ENCODE measurements around the gene GSTCD. TPM values are rescaled to one million over a fixed set of nuclear protein-coding genes. Genes with fewer than 3 reads are reported as not detected.
"Not testable (repeated sequence)": the region's sequence is repeated elsewhere in the genome, so short reads cannot be mapped to it uniquely, and the experiment has no call there.

GSTCD gene
- total RNA-seq, 1 donor from 2014 or later: 12.3 TPM

DNA sequence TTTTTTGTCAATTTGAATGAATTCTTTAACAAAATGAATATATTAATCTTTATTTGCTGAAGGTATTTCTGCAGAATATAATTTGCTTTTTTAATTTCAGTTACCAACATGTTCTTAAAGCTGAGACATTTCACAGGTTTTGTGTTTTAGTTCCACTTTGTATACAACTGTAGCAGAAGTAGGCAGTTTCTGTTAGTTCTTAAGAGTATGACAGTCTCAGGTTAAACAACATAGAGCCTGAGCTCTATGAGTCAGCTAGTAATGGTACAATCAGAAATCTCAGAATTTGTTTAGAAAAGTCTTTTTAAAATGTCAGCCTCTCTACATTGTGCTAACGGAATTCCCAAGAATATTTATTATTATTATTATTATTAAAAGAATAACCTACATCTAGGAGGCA, 50.4 kb downstream of the GSTCD start:
- Mint-ChIP-seq H3K4me3 (no peak overlapping the region), H3K9me3 (no peaks in the 10 kb centered on the region), H3K36me3 (ENCODE audit: low read depth) (no peaks in the 10 kb centered on the region), H3K4me1 (no peaks in the 10 kb centered on the region), H3K27ac (no peak overlapping the region), H3K27me3 (no peaks in the 10 kb centered on the region)
- CTCF ChIA-PET: no interaction called here
- intact Hi-C loops (cut with micrococcal nuclease): no loop called here
- POLR2A ChIA-PET: no interaction called here
- DNase-seq (no peak), ATAC-seq (ENCODE audit: low read depth) (no peak)
- TF ChIP-seq, protein P1, sequence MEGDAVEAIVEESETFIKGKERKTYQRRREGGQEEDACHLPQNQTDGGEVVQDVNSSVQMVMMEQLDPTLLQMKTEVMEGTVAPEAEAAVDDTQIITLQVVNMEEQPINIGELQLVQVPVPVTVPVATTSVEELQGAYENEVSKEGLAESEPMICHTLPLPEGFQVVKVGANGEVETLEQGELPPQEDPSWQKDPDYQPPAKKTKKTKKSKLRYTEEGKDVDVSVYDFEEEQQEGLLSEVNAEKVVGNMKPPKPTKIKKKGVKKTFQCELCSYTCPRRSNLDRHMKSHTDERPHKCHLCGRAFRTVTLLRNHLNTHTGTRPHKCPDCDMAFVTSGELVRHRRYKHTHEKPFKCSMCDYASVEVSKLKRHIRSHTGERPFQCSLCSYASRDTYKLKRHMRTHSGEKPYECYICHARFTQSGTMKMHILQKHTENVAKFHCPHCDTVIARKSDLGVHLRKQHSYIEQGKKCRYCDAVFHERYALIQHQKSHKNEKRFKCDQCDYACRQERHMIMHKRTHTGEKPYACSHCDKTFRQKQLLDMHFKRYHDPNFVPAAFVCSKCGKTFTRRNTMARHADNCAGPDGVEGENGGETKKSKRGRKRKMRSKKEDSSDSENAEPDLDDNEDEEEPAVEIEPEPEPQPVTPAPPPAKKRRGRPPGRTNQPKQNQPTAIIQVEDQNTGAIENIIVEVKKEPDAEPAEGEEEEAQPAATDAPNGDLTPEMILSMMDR (IDR thresholded peaks at IDR 0.05): no peak

DNA sequence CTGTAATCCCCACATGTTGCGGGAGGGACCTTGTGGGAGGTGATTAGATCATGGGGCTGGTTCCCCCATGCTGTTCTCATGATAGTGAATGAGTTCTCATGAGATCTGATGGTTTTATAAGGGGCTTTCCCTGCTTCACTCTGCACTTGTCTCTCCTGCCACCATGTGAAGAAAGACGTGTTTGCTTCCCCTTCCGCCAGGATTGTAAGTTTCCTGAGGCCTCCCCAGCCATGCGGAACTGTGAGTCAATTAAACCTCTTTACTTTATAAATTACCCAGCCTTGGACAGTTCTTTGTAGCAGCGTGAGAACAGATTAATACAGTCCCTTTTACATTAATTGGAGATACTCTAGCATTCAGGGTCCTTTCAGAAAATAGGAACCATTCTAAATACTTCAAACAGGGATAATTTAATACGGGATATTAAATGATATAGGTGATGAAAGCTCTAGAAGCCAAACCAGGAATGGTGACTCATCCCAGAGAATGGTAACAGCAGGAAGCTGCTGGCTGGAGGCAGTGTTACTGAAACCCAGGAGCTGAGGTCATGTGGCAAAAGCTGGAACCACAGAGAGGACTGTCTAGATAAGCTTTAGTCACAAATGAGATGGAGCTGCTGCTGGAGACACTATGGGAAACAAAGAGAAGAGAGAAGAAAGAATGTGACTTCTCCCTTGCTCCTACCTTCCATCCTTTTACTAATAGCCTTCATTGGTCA, 57.3 kb downstream of the GSTCD start:
- intact Hi-C loops (cut with micrococcal nuclease): no loop called here
- TF ChIP-seq, protein P1 (IDR thresholded peaks at IDR 0.05): no peak
- ATAC-seq (ENCODE audit: low read depth) (no peak), DNase-seq (no peak)
- Mint-ChIP-seq H3K27me3 (no peaks in the 10 kb centered on the region), H3K27ac (no peak overlapping the region), H3K9me3 (peaks cover 5% of the 10 kb centered on the region), H3K4me1 (no peaks in the 10 kb centered on the region), H3K36me3 (ENCODE audit: low read depth) (peaks cover 5% of the 10 kb centered on the region), H3K4me3 (no peak overlapping the region)
- POLR2A ChIA-PET: no interaction called here
- CTCF ChIA-PET: no interaction called here

DNA sequence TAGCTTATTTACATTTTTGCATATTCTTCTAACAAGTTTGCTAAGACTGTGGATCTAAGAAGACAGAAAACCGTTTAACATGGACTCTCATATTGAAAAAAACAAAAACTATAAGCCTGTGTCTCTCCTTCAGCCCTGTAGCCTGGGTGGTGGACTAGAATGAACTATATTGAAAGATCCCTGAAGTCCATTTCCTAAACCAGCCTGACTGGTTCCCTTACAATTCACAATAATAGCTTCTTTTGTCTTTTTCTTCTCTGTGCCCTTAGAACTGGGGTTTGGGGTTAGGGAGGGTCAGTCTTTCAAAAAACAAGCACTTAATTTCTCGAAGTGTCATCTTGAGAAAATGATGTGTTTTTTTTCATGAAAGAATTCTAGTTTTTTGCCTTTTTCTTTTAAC, 59.0 kb downstream of the GSTCD start:
- ATAC-seq (ENCODE audit: low read depth) (no peak), DNase-seq (no peak)
- Mint-ChIP-seq H3K27ac (no peak overlapping the region), H3K27me3 (no peaks in the 10 kb centered on the region), H3K4me1 (no peaks in the 10 kb centered on the region), H3K4me3 (no peak overlapping the region), H3K9me3 (peaks cover 16% of the 10 kb centered on the region), H3K36me3 (ENCODE audit: low read depth) (peaks cover 12% of the 10 kb centered on the region)
- ChIA-PET CTCF (interaction anchor here (0.6 kb wide), 1 partner anchor 22 kb away, joined by 3 read pairs; no protein-coding TSS in a partner anchor), POLR2A (no interaction called here)
- TF ChIP-seq, protein P1 (IDR thresholded peaks at IDR 0.05): no peak
- intact Hi-C loops (cut with micrococcal nuclease): no loop called here

DNA sequence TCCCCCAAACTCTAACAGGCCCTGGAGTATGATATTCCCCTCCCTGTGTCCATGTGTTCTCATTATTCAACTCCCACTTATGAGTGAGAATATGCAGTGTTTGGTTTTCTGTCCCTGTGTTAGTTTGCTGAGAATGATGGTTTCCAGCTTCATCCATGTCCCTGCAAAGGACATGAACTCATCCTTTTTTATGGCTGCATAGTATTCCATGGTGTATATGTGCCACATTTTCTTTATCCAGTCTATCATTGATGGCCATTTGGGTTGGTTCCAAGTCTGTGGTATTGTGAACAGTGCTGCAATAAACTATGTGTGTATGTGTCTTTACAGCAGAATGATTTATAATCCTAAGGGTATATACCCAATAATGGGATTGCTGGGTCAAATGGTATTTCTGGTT, 61.9 kb downstream of the GSTCD start:
- intact Hi-C loops (cut with micrococcal nuclease); H3K27ac Mint-ChIP-seq; CTCF ChIA-PET; ATAC-seq (ENCODE audit: low read depth); H3K27me3 Mint-ChIP-seq; H3K4me3 Mint-ChIP-seq; POLR2A ChIA-PET; H3K4me1 Mint-ChIP-seq; DNase-seq: not testable (repeated sequence)
- Mint-ChIP-seq H3K36me3 (ENCODE audit: low read depth) (peaks cover 27% of the 10 kb centered on the region), H3K9me3 (peaks cover 22% of the 10 kb centered on the region)

DNA sequence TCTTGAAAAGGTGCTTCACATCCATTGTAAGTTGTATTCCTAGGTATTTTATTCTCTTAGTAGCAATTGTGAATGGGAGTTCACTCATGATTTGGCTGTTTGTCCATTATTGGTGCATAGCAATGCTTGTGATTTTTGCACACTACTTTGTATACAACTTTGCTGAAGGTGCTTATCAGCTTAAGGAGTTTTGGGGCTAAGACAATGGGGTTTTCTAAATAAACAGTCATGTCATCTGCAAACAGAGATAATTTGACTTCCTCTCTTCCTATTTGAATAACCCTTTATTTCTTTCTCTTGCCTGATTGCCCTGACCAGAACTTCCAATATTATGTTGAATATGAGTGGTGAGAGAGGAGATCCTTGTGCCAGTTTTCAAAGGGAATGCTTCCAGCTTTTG, 63.5 kb downstream of the GSTCD start:
- H3K27ac Mint-ChIP-seq; CTCF ChIA-PET; intact Hi-C loops (cut with micrococcal nuclease); H3K4me1 Mint-ChIP-seq; ATAC-seq (ENCODE audit: low read depth); H3K27me3 Mint-ChIP-seq; POLR2A ChIA-PET; H3K4me3 Mint-ChIP-seq; DNase-seq: not testable (repeated sequence)
- Mint-ChIP-seq H3K9me3 (peaks cover 20% of the 10 kb centered on the region), H3K36me3 (ENCODE audit: low read depth) (peaks cover 27% of the 10 kb centered on the region)

DNA sequence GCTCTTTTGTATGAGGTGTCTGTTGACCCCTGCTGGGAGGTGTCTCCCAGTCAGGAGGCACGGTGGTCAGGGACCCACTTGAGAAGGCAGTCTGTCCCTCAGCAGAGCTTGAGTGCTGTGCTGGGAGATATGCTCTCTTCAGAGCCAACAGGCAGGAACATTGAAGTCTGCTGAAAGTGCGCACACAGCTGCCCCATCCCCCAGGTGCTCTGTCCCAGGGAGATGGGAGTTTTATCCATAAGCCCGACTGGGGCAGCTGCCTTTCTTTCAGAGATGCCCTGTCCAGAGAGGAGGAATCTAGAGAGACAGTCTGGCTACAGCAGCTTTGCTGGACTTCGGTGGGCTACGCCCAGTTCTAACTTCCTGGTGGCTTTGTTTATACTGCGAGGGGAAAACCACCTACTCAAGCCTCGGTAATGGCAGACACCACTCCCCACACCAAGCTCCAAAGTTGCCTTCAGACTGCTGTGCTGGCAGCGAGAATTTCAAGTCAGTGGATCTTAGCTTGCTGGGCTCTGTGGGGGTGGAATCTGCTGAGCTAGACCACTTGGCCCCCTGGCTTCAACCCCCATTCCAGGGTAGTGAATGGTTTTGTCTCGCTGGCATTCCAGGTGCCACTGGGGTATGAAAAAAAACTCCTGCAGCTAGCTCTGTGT, 67.3 kb downstream of the GSTCD start:
- DNase-seq; H3K4me1 Mint-ChIP-seq; intact Hi-C loops (cut with micrococcal nuclease); CTCF ChIA-PET; H3K27me3 Mint-ChIP-seq; H3K27ac Mint-ChIP-seq; ATAC-seq (ENCODE audit: low read depth); H3K4me3 Mint-ChIP-seq; POLR2A ChIA-PET: not testable (repeated sequence)
- peaks cover 17% of the 10 kb centered on the region for H3K9me3 Mint-ChIP-seq
- peaks cover 22% of the 10 kb centered on the region for H3K36me3 Mint-ChIP-seq (ENCODE audit: low read depth)
